HG02852 (cell line): ENCODE results near the gene TOR4A.

ENCODE experiments used
- ATAC-seq: cut with Tn5 transposase; IDR thresholded peaks from one replicate; pipeline ENCODE4 v1.9.1; 2021; ENCODE audit warnings: mild to moderate bottlenecking, moderate library complexity; ENCODE audit not compliant: unreplicated experiment

Gene TOR4A

DNA sequence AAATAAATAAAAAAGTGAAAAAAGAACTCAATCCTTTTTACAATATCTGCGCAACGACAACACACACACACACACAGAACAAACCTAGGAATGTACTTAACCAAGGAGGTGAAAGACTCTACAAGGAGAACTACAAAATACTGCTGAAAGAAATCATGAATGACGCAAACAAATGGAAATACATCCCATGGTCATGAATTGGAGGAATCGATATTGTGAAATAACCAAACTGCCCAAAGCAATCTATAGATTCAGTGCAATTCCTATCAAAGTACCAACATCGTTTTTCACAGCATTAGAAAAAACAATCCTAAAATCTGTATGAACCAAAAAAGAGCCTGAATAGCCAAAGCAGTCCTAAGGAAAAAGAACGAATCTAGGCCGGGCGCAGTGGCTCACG, 54.4 kb downstream of the TOR4A start:
- no peak for ATAC-seq
